CD4-positive, alpha-beta memory T cell (primary cell): ENCODE data around the gene ACTRT2. TPM values are rescaled to one million over a fixed set of nuclear protein-coding genes. Genes with fewer than 3 reads are reported as not detected.
A peak's percentile ranks its signal among the peaks of the same experiment; 100 is the strongest.

ENCODE experiments used
- CTCF ChIA-PET: fragments of 350-600 bp; sonication (Branson Sonifier 250); formaldehyde crosslinking; loops from one replicate; lab custom pipeline; 2021; ENCODE audit warnings: inconsistent platforms; ENCODE audit not compliant: partially characterized antibody; lab: Charles Lee
- POLR2A ChIA-PET: fragments of 350-600 bp; sonication (Branson Sonifier 250); formaldehyde crosslinking; loops from one replicate; lab custom pipeline; 2021; ENCODE audit not compliant: partially characterized antibody; lab: Charles Lee
- DNase-seq, 5 donors: peaks; one replicate each; pipeline versions ENCODE4 v3.0.0 to v3.0.0-alpha.2; 2020 to 2022; ENCODE audit warnings: mixed read lengths in 1 of 5
- H3K27ac ChIP-seq: one replicate; pipeline ENCODE4 v1.7.0; 2013; ENCODE audit warnings: low read depth, low read length
- H3K27me3 ChIP-seq: 2 replicates; pipeline ENCODE4 v1.7.0; 2013; ENCODE audit warnings: mild to moderate bottlenecking, low read length, moderate library complexity; ENCODE audit not compliant: insufficient read depth
- H3K36me3 ChIP-seq: 2 replicates; pipeline ENCODE4 v1.7.0; 2013; ENCODE audit warnings: mild to moderate bottlenecking, low read length, moderate library complexity; ENCODE audit not compliant: insufficient read depth
- H3K4me1 ChIP-seq: 2 replicates; pipeline ENCODE4 v1.7.0; 2013; ENCODE audit warnings: mild to moderate bottlenecking, low read length, moderate library complexity; ENCODE audit not compliant: insufficient read depth
- H3K4me3 ChIP-seq, 2 donors: one replicate each; pipeline ENCODE4 v1.7.0; 2013; ENCODE audit warnings: low read length in 2 of 2, mild to moderate bottlenecking in 1 of 2
- H3K9me3 ChIP-seq, 2 donors: one replicate each; pipeline ENCODE4 v1.7.0; 2013; ENCODE audit warnings: low read length in 2 of 2, control low read depth in 1 of 2; ENCODE audit not compliant: control insufficient read depth in 1 of 2
- H3K27ac Mint-ChIP-seq, 7 donors: one replicate each; pipeline ENCODE4 v1.8.0; 2020 to 2021; ENCODE audit warnings: mixed read lengths in 7 of 7, mild to moderate bottlenecking in 6 of 7, inconsistent platforms in 3 of 7, moderate library complexity in 3 of 7
- H3K27me3 Mint-ChIP-seq, 2 donors: one replicate each; pipeline ENCODE4 v1.8.0; 2020 to 2021; ENCODE audit warnings: mixed read lengths in 2 of 2
- H3K36me3 Mint-ChIP-seq, 2 donors: one replicate each; pipeline ENCODE4 v1.8.0; 2020 to 2021; ENCODE audit warnings: mixed read lengths in 2 of 2, inconsistent platforms in 1 of 2, mild to moderate bottlenecking in 1 of 2
- H3K4me1 Mint-ChIP-seq, 4 donors: one replicate each; pipeline ENCODE4 v1.8.0; 2020 to 2021; ENCODE audit warnings: mixed read lengths in 4 of 4, mild to moderate bottlenecking in 1 of 4
- H3K4me3 Mint-ChIP-seq, 8 donors: one replicate each; pipeline ENCODE4 v1.8.0; 2020 to 2021; ENCODE audit warnings: mixed read lengths in 8 of 8, mild to moderate bottlenecking in 7 of 8, moderate library complexity in 6 of 8, inconsistent platforms in 3 of 8
- H3K9me3 Mint-ChIP-seq, 8 donors: one replicate each; pipeline ENCODE4 v1.8.0; 2020 to 2021; ENCODE audit warnings: mixed read lengths in 8 of 8, mild to moderate bottlenecking in 5 of 8, inconsistent platforms in 3 of 8, moderate library complexity in 1 of 8
- intact Hi-C: fragments of 100-400 bp; cut with micrococcal nuclease; formaldehyde crosslinking; loops from one replicate; pipeline ENCODE4 v1.15.1; 2023
- polyA plus RNA-seq, 2 donors: library from polyadenylated mRNA; unstranded; fragments of 300-500 nt; fragmentation: Illumina TruSeq; gene quantifications; one replicate each; pipeline ENCODE4 v1.2.3, GENCODE V29; 2021
- total RNA-seq, 2 experiments: library from RNA; stranded (reverse); gene quantifications; one replicate each; pipeline ENCODE4 v1.2.3, GENCODE V29; 2021

The ACTRT2 gene
- total and polyA plus RNA-seq, 4 experiments from 2014 or later = not detected

- ChIA-PET CTCF (no interaction called here), POLR2A (no interaction called here)
- H3K36me3 ChIP-seq = no peaks in the 10 kb centered on the region
- DNase-seq = no peak
- H3K27me3 ChIP-seq = no peaks in the 10 kb centered on the region
- peaks cover 0 to 4% (median 2%) of the 10 kb centered on the region in 4 donors for H3K4me1 Mint-ChIP-seq
- peaks cover 12 to 13% of the 10 kb centered on the region in 2 donors for H3K27me3 Mint-ChIP-seq
- H3K27ac Mint-ChIP-seq = no peak overlapping the region
- no peaks in the 10 kb centered on the region for H3K9me3 Mint-ChIP-seq
- no peaks in the 10 kb centered on the region for H3K9me3 ChIP-seq
- peak overlapping the region in 4 of 8 donors; percentile 13 to 70 (median 25) for H3K4me3 Mint-ChIP-seq
- no peak overlapping the region for H3K27ac ChIP-seq
- intact Hi-C loops = no loop called here
- H3K4me1 ChIP-seq = no peaks in the 10 kb centered on the region
- H3K36me3 Mint-ChIP-seq = no peaks in the 10 kb centered on the region
- no peak overlapping the region for H3K4me3 ChIP-seq
These were observed 49.6 kb downstream of the ACTRT2 start for GRCh38 chr1:3070644-3071564.

GRCh38 chr1:3071565-3072390 is 50.5 kb downstream of the ACTRT2 start:
- Mint-ChIP-seq H3K27me3 (peaks cover 12 to 13% of the 10 kb centered on the region in 2 donors), H3K9me3 (no peaks in the 10 kb centered on the region), H3K36me3 (no peaks in the 10 kb centered on the region), H3K4me3 (peak overlapping the region in 3 of 8 donors; percentile 20 to 30 (median 26)), H3K27ac (no peak overlapping the region), H3K4me1 (peaks cover 0 to 4% (median 2%) of the 10 kb centered on the region in 4 donors)
- Histone ChIP-seq H3K27ac (no peak overlapping the region), H3K4me3 (no peak overlapping the region), H3K4me1 (no peaks in the 10 kb centered on the region), H3K36me3 (no peaks in the 10 kb centered on the region), H3K9me3 (no peaks in the 10 kb centered on the region), H3K27me3 (no peaks in the 10 kb centered on the region)
- intact Hi-C loops = no loop called here
- POLR2A ChIA-PET = no interaction called here
- no peak for DNase-seq
- CTCF ChIA-PET = no interaction called here

Other genes starting within 250 kb of the ACTRT2 start
- 1 to 10 TPM; 4.8 to 4.9 TPM for gene TTC34, start 219.8 kb upstream of the ACTRT2 start, total RNA-seq
- gene TTC34, start 219.8 kb upstream of the ACTRT2 start, polyA plus RNA-seq = under 1 TPM in 1 of 2 donors, not detected in 1; 0.06 TPM
- not detected for gene PRDM16, start 47.7 kb downstream of the ACTRT2 start, total RNA-seq
- gene PRDM16, start 47.7 kb downstream of the ACTRT2 start, polyA plus RNA-seq = not detected